ENCODE results near the gene KCNMA1. TPM values are rescaled to one million over a fixed set of nuclear protein-coding genes. Genes with fewer than 3 reads are reported as not detected.

The KCNMA1 gene
- total RNA-seq, 1 experiment from 2014 or later, result 23.3 TPM

DNA sequence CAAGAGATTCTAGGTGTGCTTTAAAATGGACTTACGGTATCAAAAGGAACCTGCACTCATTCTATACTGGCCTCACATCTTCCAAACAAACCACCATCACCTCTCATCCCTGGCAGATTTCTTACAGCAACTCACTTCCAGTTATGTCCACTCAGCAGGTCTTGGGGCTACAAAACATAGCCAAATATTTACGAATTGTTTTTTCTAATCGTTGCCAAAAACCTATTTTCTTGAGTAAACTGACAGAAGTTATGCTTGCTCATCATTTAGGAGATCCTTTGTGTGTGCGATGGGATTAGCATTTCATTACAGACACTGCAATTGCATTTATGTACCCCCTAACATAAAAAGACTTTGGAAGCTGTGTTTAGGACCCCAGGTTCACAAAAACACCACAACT, 2.7 kb downstream of the KCNMA1 start:
- DNase-seq (ENCODE audit: low read depth), result no peak

GRCh38 chr10:77633376-77633775, 4.2 kb downstream of the KCNMA1 start:
- DNase-seq (ENCODE audit: low read depth), result no peak

DNA sequence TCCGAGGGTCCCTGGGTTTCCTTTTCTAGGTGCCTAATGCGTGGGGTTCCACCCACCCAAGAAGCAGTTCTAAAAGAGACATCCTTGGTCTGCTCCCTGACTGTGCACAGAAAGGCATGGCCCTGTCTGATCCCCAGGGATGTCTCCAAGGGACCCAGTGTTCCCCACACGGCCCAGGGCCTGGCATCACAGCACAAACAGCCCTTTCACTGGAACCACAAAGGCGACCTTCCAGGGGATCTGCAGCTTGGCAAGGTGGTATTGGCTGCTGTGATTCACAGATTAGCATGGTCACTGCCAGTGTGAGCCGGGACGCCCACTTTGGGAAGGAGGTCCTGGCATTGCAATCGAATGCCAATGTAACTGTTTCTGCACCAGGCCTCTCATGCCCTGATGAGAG, 6.4 kb downstream of the KCNMA1 start:
- DNase-seq (ENCODE audit: low read depth), result no peak

DNA sequence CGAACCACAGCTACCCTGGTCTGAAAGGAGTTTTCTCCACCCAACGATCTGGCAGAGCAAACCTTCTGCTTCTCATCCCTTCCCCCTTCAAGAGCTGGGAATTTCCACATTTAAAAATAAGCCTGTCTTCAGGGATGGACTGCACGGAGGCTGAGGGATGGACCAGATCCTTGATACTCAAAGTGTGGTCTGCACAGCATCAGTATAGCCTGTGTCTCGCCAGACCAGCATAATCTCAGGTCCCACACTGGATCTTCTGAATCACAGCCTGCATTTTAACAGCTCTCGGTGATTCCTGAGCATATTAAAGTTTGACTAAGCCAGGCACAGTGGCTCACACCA, 7.1 kb downstream of the KCNMA1 start:
- no peak for DNase-seq (ENCODE audit: low read depth)

DNA sequence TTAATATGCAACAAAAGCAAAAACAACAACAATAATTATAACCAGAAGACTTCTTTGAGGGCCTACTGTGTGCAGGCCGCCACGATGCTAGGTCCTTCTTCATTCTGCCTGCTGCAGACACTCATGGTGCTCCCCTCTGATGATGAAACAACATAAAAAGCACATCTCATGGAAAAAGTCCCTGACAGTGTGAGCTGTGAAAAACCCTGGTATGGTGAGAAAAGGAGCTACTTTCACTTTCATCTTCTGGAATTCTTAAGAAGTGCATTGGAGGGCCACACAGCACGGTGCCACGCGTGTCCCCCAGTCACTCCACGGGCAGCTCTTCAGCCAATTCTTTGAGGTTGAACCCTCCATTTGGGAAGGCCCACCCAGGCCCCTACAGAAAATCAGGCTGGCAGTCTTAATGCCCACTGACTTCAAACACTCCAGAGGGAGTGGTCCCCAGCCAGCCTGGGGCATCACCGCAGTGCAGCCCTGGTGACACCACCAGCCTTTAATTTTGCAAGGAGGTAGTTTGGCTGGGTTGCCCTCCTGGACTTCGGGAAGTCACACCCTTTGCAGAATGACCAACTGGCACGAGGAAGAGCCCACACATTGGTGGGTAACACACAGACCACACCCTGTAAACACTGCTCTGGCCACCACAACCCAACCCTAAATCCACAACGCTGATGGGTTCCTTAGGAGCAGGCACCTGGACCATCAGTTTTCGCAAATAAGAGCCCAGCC, 7.7 kb downstream of the KCNMA1 start:
- DNase-seq (ENCODE audit: low read depth), result peak; percentile 57

GRCh38 chr10:77628906-77629730, 8.5 kb downstream of the KCNMA1 start:
- peak; percentile 86 for DNase-seq (ENCODE audit: low read depth)

GRCh38 chr10:77626266-77626935, 11.2 kb downstream of the KCNMA1 start:
- peak; percentile 53 for DNase-seq (ENCODE audit: low read depth)

DNA sequence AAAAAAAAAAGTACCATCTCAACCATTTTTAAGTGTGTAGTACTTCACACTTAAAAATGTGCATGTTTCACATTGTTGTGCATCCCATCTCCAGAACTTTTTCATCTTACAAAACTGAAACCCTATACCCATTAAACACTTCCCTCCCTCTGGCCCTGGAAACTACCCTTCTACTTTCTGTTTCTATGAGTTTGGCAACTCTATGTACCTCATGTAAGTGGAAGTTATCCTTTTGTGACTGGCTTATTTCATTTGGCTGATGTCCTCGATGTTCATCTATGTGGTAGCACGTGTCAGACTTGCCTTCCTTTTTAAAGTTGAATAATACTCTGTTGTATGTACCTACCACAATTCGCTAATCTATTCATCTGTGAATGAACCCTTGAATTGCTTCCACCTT, 12.2 kb downstream of the KCNMA1 start:
- DNase-seq (ENCODE audit: low read depth), result peak; percentile 35

- peak; percentile 34 for DNase-seq (ENCODE audit: low read depth)
Observed at GRCh38 chr10:77622889-77623291, 14.7 kb downstream of the KCNMA1 start.

DNA sequence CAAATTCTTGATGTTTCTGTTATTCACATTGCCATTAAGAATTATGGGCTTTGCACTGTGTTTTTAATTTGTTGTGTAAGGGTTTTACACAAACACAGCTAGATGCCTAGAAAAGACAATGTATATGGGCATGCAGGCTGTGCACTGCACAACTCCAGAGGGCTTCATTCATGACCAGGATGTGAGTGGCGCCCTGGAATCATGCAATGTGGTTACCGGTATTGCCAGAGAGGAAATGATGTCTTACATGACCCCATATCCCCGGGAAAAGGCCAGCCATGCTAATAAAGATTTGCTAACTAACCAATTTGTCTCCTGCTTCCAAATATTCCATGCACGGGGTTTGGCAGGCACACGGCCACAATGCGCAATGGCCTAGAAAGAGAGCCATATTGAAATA, 16.9 kb downstream of the KCNMA1 start:
- peak; percentile 47 for DNase-seq (ENCODE audit: low read depth)

GRCh38 chr10:77619964-77620703, 17.5 kb downstream of the KCNMA1 start:
- no peak for DNase-seq (ENCODE audit: low read depth)

DNA sequence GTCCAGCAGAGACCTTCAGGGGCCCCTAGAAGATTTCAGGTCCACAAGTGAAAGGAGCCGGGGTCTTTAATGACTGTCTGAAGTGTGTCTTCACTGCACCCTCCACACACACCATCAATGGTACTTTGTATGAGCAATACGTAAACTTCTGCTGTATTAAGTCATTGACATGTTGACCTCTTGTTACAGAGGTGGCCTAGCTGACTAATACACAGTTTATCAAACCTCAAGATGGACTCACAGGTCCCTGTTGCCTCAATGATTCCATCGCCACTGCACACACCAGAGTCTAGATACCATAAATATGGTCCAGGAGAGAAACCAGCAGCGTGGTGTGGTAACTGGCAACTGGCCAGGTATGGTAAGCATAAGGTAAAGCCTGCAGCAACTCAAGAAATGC, 19.5 kb downstream of the KCNMA1 start:
- DNase-seq (ENCODE audit: low read depth), result no peak

GRCh38 chr10:77616766-77617165, 20.8 kb downstream of the KCNMA1 start:
- no peak for DNase-seq (ENCODE audit: low read depth)

DNA sequence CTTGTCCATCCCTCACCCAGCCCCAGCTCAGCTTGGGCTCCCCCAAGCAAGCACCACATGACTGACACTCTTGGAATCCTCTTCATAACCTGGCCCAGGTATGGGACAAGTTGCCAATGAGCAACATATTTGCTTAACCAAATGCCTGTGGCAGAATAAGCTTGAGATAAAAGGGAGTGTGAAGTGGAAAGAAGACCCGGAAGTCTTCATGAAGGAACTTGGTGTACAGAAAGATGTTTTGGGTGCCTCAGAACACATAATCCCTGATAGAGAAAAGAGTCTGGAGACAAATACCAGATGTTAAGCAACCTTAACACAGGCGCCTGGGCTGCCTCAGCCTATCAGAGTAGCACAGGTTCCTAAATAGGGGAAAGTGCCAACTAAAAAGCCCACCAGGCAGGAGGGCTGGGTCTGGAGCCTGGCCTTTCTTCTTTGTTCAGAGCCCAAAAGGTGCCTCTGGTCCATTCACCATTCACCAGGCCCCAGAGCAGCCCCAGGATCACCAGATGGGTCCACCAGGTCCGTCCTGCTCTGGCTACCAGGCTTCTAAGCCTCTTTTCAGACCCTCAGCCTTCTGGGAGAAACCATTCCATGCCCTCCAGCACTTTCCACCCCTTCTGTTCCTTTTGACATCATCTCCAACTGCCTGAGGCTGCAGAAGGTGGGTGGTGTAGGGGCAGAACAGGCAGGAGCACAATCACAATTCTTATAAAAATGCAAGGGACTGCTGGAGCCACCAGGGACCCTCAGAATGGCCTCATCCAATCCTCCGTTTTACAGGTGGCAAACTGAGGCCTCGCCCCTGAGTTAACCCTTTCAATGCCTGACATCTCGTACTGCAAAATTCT, 22.6 kb downstream of the KCNMA1 start:
- no peak for DNase-seq (ENCODE audit: low read depth)

GRCh38 chr10:77613476-77614130, 24.0 kb downstream of the KCNMA1 start:
- peak; percentile 41 for DNase-seq (ENCODE audit: low read depth)

- no peak for DNase-seq (ENCODE audit: low read depth)
Observed at GRCh38 chr10:77611670-77612069, 25.9 kb downstream of the KCNMA1 start.

DNA sequence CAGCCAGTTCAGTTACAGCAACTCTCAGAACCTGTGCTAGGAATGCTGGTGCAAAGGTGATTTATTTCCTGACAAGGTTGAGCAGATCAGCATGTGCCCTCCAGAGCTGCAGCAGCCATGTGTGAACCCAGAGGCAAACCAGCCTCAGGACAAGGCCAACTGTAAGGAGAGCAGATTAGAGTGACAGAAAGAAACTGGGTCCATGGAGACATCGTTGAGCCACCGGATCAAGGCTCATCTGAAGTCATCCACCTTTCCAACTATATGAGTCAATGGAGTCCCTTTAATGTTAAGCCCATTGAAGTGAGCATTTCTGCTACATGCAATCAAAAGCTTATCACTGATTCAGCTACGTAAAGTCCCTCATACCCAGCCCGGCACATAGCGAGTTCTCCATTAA, 26.4 kb downstream of the KCNMA1 start:
- no peak for DNase-seq (ENCODE audit: low read depth)

- DNase-seq (ENCODE audit: low read depth), result peak; percentile 36
Observed at GRCh38 chr10:77609781-77610272, 27.8 kb downstream of the KCNMA1 start.

GRCh38 chr10:77608281-77608680, 29.3 kb downstream of the KCNMA1 start:
- DNase-seq (ENCODE audit: low read depth), result peak; percentile 69

DNA sequence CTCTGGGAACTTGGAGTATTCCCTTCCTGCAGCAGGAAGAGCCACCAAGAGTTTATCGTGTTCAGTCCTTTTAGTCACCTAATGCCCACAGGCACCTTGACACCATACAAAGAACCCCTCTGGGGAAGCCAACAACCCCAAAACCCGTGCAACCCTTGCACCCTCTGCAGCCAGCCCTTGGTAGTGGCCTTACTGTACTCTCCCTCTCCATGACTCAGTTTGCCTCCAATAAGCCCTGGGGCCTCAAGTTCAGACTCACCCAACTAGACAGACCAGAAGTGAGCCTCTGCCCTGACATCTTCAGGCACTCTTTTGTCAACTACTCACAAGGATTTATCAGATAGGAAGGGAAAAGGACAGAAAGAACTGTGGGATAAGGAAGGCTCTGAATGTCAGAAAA, 30.9 kb downstream of the KCNMA1 start:
- peak; percentile 59 for DNase-seq (ENCODE audit: low read depth)
